Posterior vena cava (tissue), 2 donors: ENCODE measurements around the gene ZNF732. TPM values are rescaled to one million over a fixed set of nuclear protein-coding genes. Genes with fewer than 3 reads are reported as not detected.
"Not testable (repeated sequence)": the region's sequence is repeated elsewhere in the genome, so short reads cannot be mapped to it uniquely, and the experiment has no call there.

ENCODE experiments used
- DNase-seq: peaks from one replicate; pipeline ENCODE4 v3.0.0-alpha.2; 2020; ENCODE audit warnings: low spot score
- intact Hi-C, 2 donors: fragments of 100-400 bp; cut with DNase I; formaldehyde crosslinking; loops; one replicate each; pipeline versions ENCODE4 v1.14.1 to v1.14.2; 2022 to 2023
- microRNA-seq, 2 donors: library from miRNA; unstranded; fragments of <30 nt; microRNA quantifications; one replicate each; pipeline ENCODE4 v1.2.0, GENCODE V29; 2020 to 2021; ENCODE audit warnings: borderline microRNAs expressed in 2 of 2
- total RNA-seq, 2 donors: library from RNA; stranded (reverse); fragmentation: NEBNext Ultra II Directional; extraction: Animal tissue kit (Norgen Biotek cat#: 25700); gene quantifications; one replicate each; pipeline ENCODE4 v1.2.1, GENCODE V29; 2021
- donor health status: DM: yes; HTN: yes; CAD: no.
- donor health status: DM: yes; HTN: yes; CAD: no.

The ZNF732 gene
- total RNA-seq, 2 donors from 2014 or later = 0.19 to 0.23 TPM

- DNase-seq, intact Hi-C loops: not testable (repeated sequence)
Measured at GRCh38 chr4:259240-259639, 46.0 kb downstream of the ZNF732 start.

- intact Hi-C loops = no loop called here
- DNase-seq = no peak
Measured at GRCh38 chr4:256492-256891, 48.8 kb downstream of the ZNF732 start.

DNA sequence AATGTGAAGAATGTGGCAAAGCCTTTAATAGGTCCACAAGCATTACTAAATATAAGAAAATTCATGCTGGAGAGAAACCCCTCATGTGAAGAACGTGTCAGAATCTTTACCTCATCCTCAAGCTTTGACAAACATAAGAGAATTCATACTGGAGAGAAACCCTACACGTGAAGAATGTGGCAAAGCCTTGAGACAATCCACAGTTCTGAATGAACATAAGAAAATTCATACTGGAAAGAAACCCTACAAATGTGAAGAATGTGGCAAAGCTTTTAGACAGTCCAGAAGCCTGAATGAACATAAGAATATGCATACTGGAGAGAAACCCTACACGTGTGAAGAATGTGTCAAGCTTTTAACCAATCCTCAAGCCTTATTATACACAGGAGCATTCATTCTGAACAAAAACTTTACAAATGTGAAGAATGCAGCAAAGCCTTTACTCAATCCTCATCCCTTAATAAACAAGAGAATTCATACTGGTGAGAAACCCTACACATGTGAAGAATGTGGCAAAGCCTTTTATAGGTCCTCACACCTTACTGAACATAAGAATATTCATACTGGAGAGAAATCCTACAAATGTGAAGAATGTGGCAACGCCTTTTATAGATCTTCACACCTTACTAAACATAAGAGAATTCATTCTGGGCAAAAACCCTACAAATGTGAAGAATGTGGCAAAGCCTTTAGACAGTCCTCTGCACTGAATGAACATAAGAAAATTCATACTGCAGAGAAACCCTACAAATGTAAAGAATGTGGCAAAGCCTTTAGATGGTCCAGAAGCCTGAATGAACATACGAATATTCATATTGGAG is 51.1 kb downstream of the ZNF732 start:
- no peak for DNase-seq

GRCh38 chr4:252065-252601 is 53.1 kb downstream of the ZNF732 start:
- intact Hi-C loops = no loop called here

More for the DNA sequence above, 51.1 kb downstream of the ZNF732 start:
- intact Hi-C loops = no loop called here

GRCh38 chr4:244471-244870 is 60.8 kb downstream of the ZNF732 start:
- no peak for DNase-seq

More at GRCh38 chr4:252065-252601, 53.1 kb downstream of the ZNF732 start:
- DNase-seq = no peak

GRCh38 chr4:243426-243825 is 61.8 kb downstream of the ZNF732 start:
- intact Hi-C loops = no loop called here
- DNase-seq = no peak

More at GRCh38 chr4:244471-244870, 60.8 kb downstream of the ZNF732 start:
- intact Hi-C loops = no loop called here

DNA sequence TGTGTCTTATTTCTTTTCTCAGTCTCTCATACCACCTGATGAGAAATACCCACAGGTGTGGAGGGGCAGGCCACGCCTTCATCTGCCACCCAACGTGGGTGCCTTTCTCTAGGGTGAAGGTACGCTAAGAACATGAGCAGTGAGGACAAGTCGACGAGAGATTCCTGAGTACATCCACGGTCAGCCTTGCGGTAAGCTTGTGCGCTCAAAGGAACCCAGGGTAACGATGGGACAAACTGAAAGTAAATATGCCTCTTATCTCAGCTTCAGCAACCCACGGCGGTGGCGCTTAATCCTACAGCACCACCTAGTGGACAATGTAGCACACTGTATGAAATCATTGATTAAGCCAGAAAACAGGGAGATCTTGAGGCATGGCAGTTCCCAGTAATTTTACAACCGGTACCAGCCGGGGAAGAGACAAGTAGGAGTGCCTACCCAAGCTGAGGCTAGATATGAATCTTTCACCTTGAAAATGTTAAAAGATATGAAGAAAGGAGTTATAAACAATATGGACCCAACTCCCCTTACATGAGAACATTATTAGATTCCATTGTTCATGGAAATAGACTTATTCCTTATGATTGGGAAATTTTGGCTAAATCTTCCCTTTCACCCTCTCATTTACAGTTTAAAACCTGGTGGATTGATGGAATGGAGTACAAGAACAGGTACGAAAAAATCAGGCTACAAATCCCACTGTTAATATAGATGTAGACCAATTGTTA is 63.0 kb downstream of the ZNF732 start:
- DNase-seq = no peak
- intact Hi-C loops = no loop called here

DNA sequence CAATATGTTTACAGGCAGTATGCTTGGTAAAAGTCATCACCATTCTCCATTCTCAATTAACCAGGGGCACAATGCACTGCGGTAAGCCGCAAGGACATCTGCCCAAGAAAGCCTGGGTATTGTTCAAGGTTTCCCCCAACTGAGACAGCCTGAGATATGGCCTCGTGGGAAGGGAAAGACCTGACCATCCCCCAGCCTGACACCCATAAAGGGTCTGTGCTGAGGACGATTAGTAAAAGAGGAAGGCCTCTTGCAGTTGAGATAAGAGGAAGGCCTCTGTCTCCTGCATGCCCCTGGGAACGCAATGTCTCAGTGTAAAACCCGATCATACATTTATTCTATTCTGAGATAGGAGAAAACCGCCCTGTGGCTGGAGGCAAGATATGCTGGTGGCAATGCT is 63.9 kb downstream of the ZNF732 start:
- DNase-seq, intact Hi-C loops: not testable (repeated sequence)

GRCh38 chr4:236028-236427 is 69.2 kb downstream of the ZNF732 start:
- no peak for DNase-seq
- intact Hi-C loops = no loop called here

- intact Hi-C loops = no loop called here
- no peak for DNase-seq
Measured at GRCh38 chr4:234178-234577, 71.1 kb downstream of the ZNF732 start.

GRCh38 chr4:223913-224497 is 81.3 kb downstream of the ZNF732 start:
- intact Hi-C loops = no loop called here
- DNase-seq = no peak

Small RNA genes within 50 kb of the gene (microRNA-seq; reads per million reads assigned to microRNA genes)
- gene MIR571 = 0 reads per million in 2 donors

Other genes starting within 250 kb of the ZNF732 start
- gene ZNF718, start 181.0 kb downstream of the ZNF732 start, total RNA-seq = 1 to 10 TPM; 5.9 to 6.3 TPM
- 10 to 100 TPM; 17.1 to 18.9 TPM for gene ZNF141, start 32.3 kb upstream of the ZNF732 start, total RNA-seq
- gene ZNF721, start 193.7 kb upstream of the ZNF732 start, total RNA-seq = 10 to 100 TPM; 17.4 to 20.4 TPM
- gene PIGG, start 193.7 kb upstream of the ZNF732 start, total RNA-seq = 10 to 100 TPM; 32.7 to 42.8 TPM